H1 (cell line): ENCODE results near the gene ARHGEF40. TPM values are rescaled to one million over a fixed set of nuclear protein-coding genes. Genes with fewer than 3 reads are reported as not detected.

Experiments
- CTCF ChIA-PET: fragments of 300-600 bp; sonication (Branson Sonifier 250); formaldehyde crosslinking; loops from one replicate; lab custom pipeline; 2021; ENCODE audit not compliant: partially characterized antibody; lab: Charles Lee
- POLR2A ChIA-PET: fragments of 300-600 bp; sonication (Branson Sonifier 250); formaldehyde crosslinking; loops from one replicate; lab custom pipeline; 2021; ENCODE audit warnings: inconsistent platforms; ENCODE audit not compliant: partially characterized antibody; lab: Charles Lee
- DNase-seq, 2 experiments: peaks; one replicate each; pipeline versions ENCODE4 v3.0.0 to v3.0.0-alpha.2; 2010 to 2022; ENCODE audit warnings: low spot score in 2 of 2, low read depth in 1 of 2, mixed read lengths in 1 of 2
- FAIRE-seq: peaks from 2 replicates; lab custom pipeline; 2011; peaks lifted over from hg19 to GRCh38; lab: Jason Lieb, UNC
- H2AFZ ChIP-seq: 2 replicates; pipeline ENCODE4 v1.8.1; 2012; ENCODE audit warnings: low read length, inconsistent platforms
- H2AK5ac ChIP-seq: 2 replicates; pipeline ENCODE4 v1.6.1; 2013; ENCODE audit warnings: low read depth, low read length
- H2BK120ac ChIP-seq: replicated peaks from 2 replicates; pipeline ENCODE3; 2013; ENCODE audit warnings: low read depth, low read length, inconsistent platforms
- H2BK12ac ChIP-seq: 2 replicates; pipeline ENCODE4 v1.6.1; 2013; ENCODE audit warnings: low read depth, low read length
- H2BK15ac ChIP-seq: 2 replicates; pipeline ENCODE4 v1.6.1; 2013; ENCODE audit warnings: low read length
- H2BK20ac ChIP-seq: 2 replicates; pipeline ENCODE4 v1.6.1; 2013; ENCODE audit warnings: low read length
- H2BK5ac ChIP-seq: 2 replicates; pipeline ENCODE4 v1.6.1; 2013; ENCODE audit warnings: low read depth, low read length
- H3K14ac ChIP-seq: 2 replicates; pipeline ENCODE4 v1.6.1; 2013; ENCODE audit warnings: inconsistent platforms; ENCODE audit not compliant: insufficient read length
- H3K18ac ChIP-seq: 2 replicates; pipeline ENCODE4 v1.6.1; 2013; ENCODE audit warnings: low read length; ENCODE audit errors: extremely low read depth
- H3K23ac ChIP-seq: 2 replicates; pipeline ENCODE4 v1.6.1; 2013; ENCODE audit warnings: inconsistent platforms; ENCODE audit not compliant: insufficient read length
- H3K23me2 ChIP-seq: 2 replicates; pipeline ENCODE4 v1.6.1; 2013; ENCODE audit warnings: low read depth, low read length
- H3K27ac ChIP-seq: 2 replicates; pipeline ENCODE4 v1.6.1; 2011; ENCODE audit warnings: low read depth, low read length, inconsistent platforms
- H3K27me3 ChIP-seq, 4 experiments: replicated peaks in 1 of 4; 1 replicate in 1 of 4; 2 replicates in 3 of 4; pipeline versions ENCODE4 v1.6.1 to v1.8.1; 2011 to 2013; ENCODE audit warnings: low read length in 3 of 4, mild to moderate bottlenecking in 3 of 4, inconsistent platforms in 2 of 4, mixed read lengths in 2 of 4, moderate library complexity in 1 of 4; ENCODE audit not compliant: control insufficient read depth in 3 of 4, insufficient read depth in 3 of 4; ENCODE audit errors: extremely low read depth in 1 of 4
- H3K36me3 ChIP-seq, 4 experiments: 2 replicates each; pipeline versions ENCODE4 v1.6.1 to v1.8.1; 2011 to 2013; ENCODE audit warnings: mild to moderate bottlenecking in 4 of 4, low read length in 3 of 4, moderate library complexity in 2 of 4, control low read depth in 1 of 4, inconsistent platforms in 1 of 4; ENCODE audit not compliant: insufficient read depth in 4 of 4, control insufficient read depth in 2 of 4
- H3K4ac ChIP-seq: replicated peaks from 2 replicates; pipeline ENCODE3; 2013; ENCODE audit warnings: low read length, low read depth, mixed read lengths, inconsistent platforms; ENCODE audit not compliant: insufficient read length
- H3K4me1 ChIP-seq, 4 experiments: replicated peaks in 1 of 4; 1 replicate in 1 of 4; 2 replicates in 3 of 4; pipeline versions ENCODE4 v1.6.1 to v1.8.1; 2011 to 2013; ENCODE audit warnings: low read length in 3 of 4, inconsistent platforms in 2 of 4, mixed read lengths in 1 of 4; ENCODE audit not compliant: insufficient read depth in 4 of 4, control insufficient read depth in 3 of 4
- H3K4me2 ChIP-seq, 2 experiments: 2 replicates each; pipeline versions ENCODE4 v1.6.1 to v1.8.1; 2011 to 2013; ENCODE audit warnings: low read depth in 2 of 2, low read length in 2 of 2, control low read depth in 1 of 2, inconsistent platforms in 1 of 2, mild to moderate bottlenecking in 1 of 2; ENCODE audit not compliant: insufficient read depth in 1 of 2
- H3K4me3 ChIP-seq, 4 experiments: fragments of 200-600, 300-600 bp in 1 of 4; sonication (generic), shearing (Covaris generic), sonication (Bioruptor Twin) in 1 of 4; 2 replicates each; pipeline versions ENCODE4 v1.5.1 to v1.8.1; 2011 to 2016; ENCODE audit warnings: low read length in 4 of 4, low read depth in 3 of 4, control low read depth in 2 of 4, inconsistent platforms in 2 of 4, mild to moderate bottlenecking in 2 of 4, mixed read lengths in 1 of 4, moderate library complexity in 1 of 4; ENCODE audit not compliant: insufficient read depth in 2 of 4; ENCODE audit errors: extremely low read depth in 1 of 4
- H3K56ac ChIP-seq: replicated peaks from 2 replicates; pipeline ENCODE3; 2013; ENCODE audit warnings: low read depth, mild to moderate bottlenecking, mixed read lengths, low read length, inconsistent platforms; ENCODE audit not compliant: insufficient read length
- H3K79me1 ChIP-seq: 2 replicates; pipeline ENCODE4 v1.6.1; 2013; ENCODE audit warnings: low read depth, low read length, control low read depth
- H3K79me2 ChIP-seq, 2 experiments: 2 replicates each; pipeline versions ENCODE4 v1.6.1 to v1.8.1; 2012 to 2013; ENCODE audit warnings: low read length in 2 of 2, mild to moderate bottlenecking in 2 of 2, inconsistent platforms in 1 of 2; ENCODE audit not compliant: insufficient read depth in 2 of 2, control insufficient read depth in 1 of 2
- H3K9ac ChIP-seq, 4 experiments: replicated peaks in 1 of 4; 1 replicate in 1 of 4; 2 replicates in 3 of 4; pipeline versions ENCODE4 v1.6.1 to v1.8.1; 2011 to 2013; ENCODE audit warnings: low read depth in 3 of 4, low read length in 3 of 4, control low read depth in 2 of 4, mild to moderate bottlenecking in 2 of 4, moderate library complexity in 2 of 4, inconsistent platforms in 1 of 4; ENCODE audit errors: extremely low read depth in 1 of 4
- H3K9me3 ChIP-seq, 2 experiments: 2 replicates each; pipeline versions ENCODE4 v1.6.1 to v1.8.1; 2012 to 2013; ENCODE audit warnings: mild to moderate bottlenecking in 2 of 2, moderate library complexity in 2 of 2, control low read depth in 1 of 2, inconsistent platforms in 1 of 2, low read depth in 1 of 2, low read length in 1 of 2, mixed read lengths in 1 of 2; ENCODE audit not compliant: insufficient read depth in 2 of 2
- H4K20me1 ChIP-seq, 2 experiments: replicated peaks in 1 of 2; 2 replicates each; pipeline versions ENCODE3 to v1.8.1; 2011 to 2013; ENCODE audit warnings: inconsistent platforms in 2 of 2, low read length in 2 of 2, mild to moderate bottlenecking in 1 of 2; ENCODE audit not compliant: insufficient read depth in 2 of 2, control insufficient read depth in 1 of 2
- H4K5ac ChIP-seq: 2 replicates; pipeline ENCODE4 v1.6.1; 2013; ENCODE audit warnings: low read length, low read depth, mixed read lengths, inconsistent platforms; ENCODE audit not compliant: insufficient read length
- H4K8ac ChIP-seq: 2 replicates; pipeline ENCODE4 v1.8.0; 2013; ENCODE audit warnings: mild to moderate bottlenecking, moderate library complexity, low read length, inconsistent platforms; ENCODE audit not compliant: insufficient read depth; ENCODE audit errors: extremely low read depth
- H4K91ac ChIP-seq: replicated peaks from 2 replicates; pipeline ENCODE3; 2013; ENCODE audit warnings: low read length, mixed read lengths, inconsistent platforms; ENCODE audit not compliant: insufficient read length
- ASH2L ChIP-seq: fragments of 200-600, 300-600 bp; sonication (generic); IDR thresholded peaks from one replicate; pipeline ENCODE4 v1.7.1; 2017; ENCODE audit warnings: low read length
- CEBPB ChIP-seq: IDR thresholded peaks from 2 replicates; pipeline ENCODE4 v1.6.1; 2012; ENCODE audit warnings: low read depth, low read length
- EP300 ChIP-seq, 2 experiments: IDR thresholded peaks; 1 replicate in 1 of 2; 2 replicates in 1 of 2; pipeline ENCODE4 v1.6.1; 2011 to 2012; ENCODE audit warnings: low read depth in 2 of 2, low read length in 2 of 2, mild to moderate bottlenecking in 2 of 2, borderline replicate concordance in 1 of 2, inconsistent platforms in 1 of 2, moderate library complexity in 1 of 2
- NRF1 ChIP-seq: IDR thresholded peaks from 2 replicates; pipeline ENCODE4 v1.6.1; 2011; ENCODE audit warnings: mild to moderate bottlenecking, low read depth, low read length, improper control_type of control experiment
- PHF8 ChIP-seq: fragments of 200-600 bp; sonication (generic); conservative IDR thresholded peaks from 2 replicates; pipeline ENCODE4 v1.7.1; 2012; ENCODE audit warnings: low read depth, mild to moderate bottlenecking, inconsistent platforms, low read length, moderate library complexity
- SAP30 ChIP-seq: fragments of 300-600 bp; sonication (generic); IDR thresholded peaks from 2 replicates; pipeline ENCODE4 v1.7.1; 2012; ENCODE audit warnings: low read length, moderate library complexity, mild to moderate bottlenecking, inconsistent platforms; ENCODE audit not compliant: insufficient read depth, insufficient replicate concordance
- SP4 ChIP-seq: IDR thresholded peaks from 2 replicates; pipeline ENCODE4 v1.6.1; 2012; ENCODE audit warnings: low read length, inconsistent platforms
- WGBS, 2 experiments: shearing (Covaris generic) in 1 of 2; methylation state at CpG; one replicate each; pipeline versions ENCODE4 v1.1.6 to v1.1.7; 2013 to 2015; ENCODE audit warnings: low lambda C conversion rate in 2 of 2, mixed read lengths in 2 of 2, inconsistent platforms in 1 of 2, low coverage in 1 of 2, missing lambda C conversion rate in 1 of 2; ENCODE audit not compliant: insufficient replicate concordance in 2 of 2, insufficient coverage in 1 of 2, insufficient read length in 1 of 2; ENCODE audit errors: extremely low coverage in 1 of 2, missing lambda C conversion rate in 1 of 2; 5-methylcytosine and 5-hydroxymethylcytosine counted together
- polyA plus RNA-seq, 7 experiments: library from polyadenylated mRNA; depleted of rRNA in 3 of 7; stranded (reverse) in 5 of 7; unstranded in 2 of 7; fragments of >200 nt in 5 of 7; fragments of 200-250 nt in 2 of 7; gene quantifications; 1 replicate in 5 of 7; 2 replicates in 1 of 7; 4 replicates in 1 of 7; pipeline versions ENCODE4 v1.2.1 to v1.2.3, GENCODE V29; 2011 to 2013; ENCODE audit warnings: missing spikeins in 2 of 7, mixed read lengths in 2 of 7
- total RNA-seq: library from RNA; stranded (reverse); fragmentation: NEBNext Ultra II Directional; extraction: Animal tissue kit (Norgen Biotek cat#: 25700); gene quantifications from 2 replicates; pipeline ENCODE4 v1.2.1, GENCODE V29; 2021

ARHGEF40 gene
- total and polyA plus RNA-seq, 2 of the 8 experiments (the other 6 are each of a cell fraction or from before 2014, with no cell fraction given): 53.1 to 101 TPM

- no peaks in the 10 kb centered on the region for H3K79me1 ChIP-seq
- H3K4me3 ChIP-seq: no peak overlapping the region
- TF ChIP-seq SAP30 (no peak), EP300 (IDR thresholded peaks at IDR 0.05; ENCODE audit: borderline replicate concordance in 1 of 2, low read depth in 2 of 2, low read length in 2 of 2) (no peak), ASH2L (no peak), PHF8 (no peak), SP4 (no peak), NRF1 (no peak), CEBPB (no peak)
- no peaks in the 10 kb centered on the region for H3K23me2 ChIP-seq
- no peaks in the 10 kb centered on the region for H3K36me3 ChIP-seq
- no peak overlapping the region for H3K18ac ChIP-seq
- no peak overlapping the region for H3K9ac ChIP-seq
- no peak overlapping the region for H3K56ac ChIP-seq
- no peaks in the 10 kb centered on the region for H3K9me3 ChIP-seq
- no peak overlapping the region for H2BK120ac ChIP-seq
- H3K27me3 ChIP-seq: no peaks in the 10 kb centered on the region; a peak in 1 of 7 replicates
- H4K5ac ChIP-seq: no peak overlapping the region
- peaks cover 0 to 3% (median 0%) of the 10 kb centered on the region in 4 experiments; a peak in 3 of 7 replicates for H3K4me1 ChIP-seq
- ChIA-PET POLR2A (interaction anchor here (1.3 to 2.2 kb wide), 4 partner anchors 10 to 34 kb away, joined by 4 to 7 read pairs (median 4); partner anchors contain the start of gene ARHGEF40), CTCF (interaction anchor here (1.8 to 3.4 kb wide), 3 partner anchors 25 to 44 kb away, joined by 5 to 18 read pairs (median 5); no protein-coding TSS in a partner anchor)
- no peak overlapping the region for H2BK12ac ChIP-seq
- no peak for FAIRE-seq
- no peaks in the 10 kb centered on the region for H4K20me1 ChIP-seq
- H3K4ac ChIP-seq: no peak overlapping the region
- no peak overlapping the region for H3K23ac ChIP-seq
- no peak overlapping the region for H3K27ac ChIP-seq
- no peak overlapping the region for H2BK20ac ChIP-seq
- no peak overlapping the region for H4K8ac ChIP-seq
- no peak overlapping the region for H2BK15ac ChIP-seq
- H2AK5ac ChIP-seq: no peak overlapping the region
- H3K79me2 ChIP-seq: no peaks in the 10 kb centered on the region
- no peak overlapping the region for H2AFZ ChIP-seq
- no peak overlapping the region for H4K91ac ChIP-seq
- no peak overlapping the region for H2BK5ac ChIP-seq
- no peak for DNase-seq
- H3K14ac ChIP-seq: no peak overlapping the region
- no peak overlapping the region for H3K4me2 ChIP-seq
- 95% methylated on average over 5 of the region's 5 CpGs; no CpG with 5 or more reads in 1 of the 2 experiments for WGBS, 2 experiments
These were observed 11.2 kb upstream of the ARHGEF40 start for GRCh38 chr14:21058903-21059302.
